ENCODE data around the gene RSPO3. TPM values are rescaled to one million over a fixed set of nuclear protein-coding genes. Genes with fewer than 3 reads are reported as not detected.

Gene RSPO3
- polyA plus RNA-seq, 2 of the 4 experiments (the other 2 are of a cell fraction) = 32.4 to 128 TPM

- no peak for ATAC-seq
- Histone ChIP-seq H3K4me3 (peak overlapping the region; percentile 90), H3K27ac (peak overlapping the region; percentile 98 to 100), H3K9me3 (no peaks in the 10 kb centered on the region), H3K4me2 (peak overlapping the region; percentile 94), H3K4me1 (peaks cover 51% of the 10 kb centered on the region)
- POLR2A ChIA-PET = interaction anchor here (1.1 to 1.2 kb wide), 2 partner anchors 12 to 14 kb away, joined by 3 read pairs; no protein-coding TSS in a partner anchor
- FAIRE-seq = no peak
- DNase-seq (ENCODE audit: low read depth in 1 of 2, low spot score in 1 of 2) = no peak
- CTCF ChIA-PET = interaction anchor here (0.5 to 0.8 kb wide), 3 partner anchors 11 to 1256 kb away, joined by 3 to 4 read pairs (median 4); no protein-coding TSS in a partner anchor
- 17% methylated on average over 3 of the region's 3 CpGs for WGBS (ENCODE audit: missing lambda C conversion rate)
- TF ChIP-seq BHLHE40 (IDR thresholded peaks at IDR 0.05; ENCODE audit: low read depth, low read length) (no peak), JUN (IDR thresholded peaks at IDR 0.05) (0 out of 5 replicates have a peak, but pooled peaks of 1 of the 2 experiments have one; percentile 18), CHD2 (IDR thresholded peaks at IDR 0.05; ENCODE audit: low read length, partially characterized antibody) (no peak)
Observed at GRCh38 chr6:127115746-127116145, 2.7 kb upstream of the RSPO3 start.

DNA sequence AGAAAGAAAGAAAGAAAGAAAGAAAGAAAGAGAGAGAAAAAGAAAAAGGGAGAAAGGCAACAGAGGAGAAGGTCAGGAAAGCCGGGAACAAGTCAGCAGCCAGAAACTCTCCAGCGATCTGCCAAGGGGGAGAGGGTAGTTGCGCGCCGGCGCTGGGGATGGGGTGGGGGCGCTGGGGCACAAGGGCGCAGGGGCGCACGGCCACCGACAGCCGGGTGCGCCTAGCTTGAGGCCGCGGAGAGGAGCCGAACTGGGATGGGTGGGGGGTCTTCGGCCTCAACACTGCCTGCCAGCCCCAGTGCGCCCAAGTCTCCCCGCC, 533 bp upstream of the RSPO3 start:
- ChIA-PET CTCF (interaction anchor here (0.7 to 2.1 kb wide), 2 partner anchors 8 to 14 kb away, joined by 3 to 13 read pairs; no protein-coding TSS in a partner anchor), POLR2A (interaction anchor here (0.6 to 1.4 kb wide), 5 partner anchors 15 to 1337 kb away, joined by 3 to 7 read pairs (median 4); partner anchors contain the start of genes RNF146 and TRMT11)
- peaks cover 39% of the 10 kb centered on the region for H3K4me1 ChIP-seq
- TF ChIP-seq REST (IDR thresholded peaks at IDR 0.05) (no peak), CHD4 (IDR thresholded peaks at IDR 0.05; ENCODE audit: borderline replicate concordance) (no peak), SMC3 (IDR thresholded peaks at IDR 0.05) (no peak), FOSB (CRISPR knock-in tag; IDR thresholded peaks at IDR 0.05) (no peak), POLR2A (IDR thresholded peaks at IDR 0.05; ENCODE audit: low read length) (peak; percentile 13; the same call in 1 of the 2 replicates), SREBF2 (IDR thresholded peaks at IDR 0.05) (no peak), JUN (IDR thresholded peaks at IDR 0.05) (0 out of 5 replicates have a peak, but pooled peaks of 1 of the 2 experiments have one; percentile 2), TFCP2L1 (CRISPR knock-in tag; IDR thresholded peaks at IDR 0.05) (no peak), HEYL (CRISPR knock-in tag; IDR thresholded peaks at IDR 0.05) (no peak), MAFK (IDR thresholded peaks at IDR 0.05; ENCODE audit: partially characterized antibody) (no peak)
- DNase-seq (ENCODE audit: low read depth in 1 of 2, low spot score in 1 of 2) (peak in 1 of 2 experiments; percentile 12), FAIRE-seq (no peak), ATAC-seq (peak; percentile 17 to 36)
- H3K9me3 ChIP-seq = no peaks in the 10 kb centered on the region
- WGBS (ENCODE audit: missing lambda C conversion rate) = 0% methylated on average over 2 of the region's 19 CpGs
- peak overlapping the region; percentile 90 for H3K4me3 ChIP-seq
- H3K4me2 ChIP-seq = peak overlapping the region; percentile 94
- H3K27ac ChIP-seq = peak overlapping the region; percentile 98 to 100

DNA sequence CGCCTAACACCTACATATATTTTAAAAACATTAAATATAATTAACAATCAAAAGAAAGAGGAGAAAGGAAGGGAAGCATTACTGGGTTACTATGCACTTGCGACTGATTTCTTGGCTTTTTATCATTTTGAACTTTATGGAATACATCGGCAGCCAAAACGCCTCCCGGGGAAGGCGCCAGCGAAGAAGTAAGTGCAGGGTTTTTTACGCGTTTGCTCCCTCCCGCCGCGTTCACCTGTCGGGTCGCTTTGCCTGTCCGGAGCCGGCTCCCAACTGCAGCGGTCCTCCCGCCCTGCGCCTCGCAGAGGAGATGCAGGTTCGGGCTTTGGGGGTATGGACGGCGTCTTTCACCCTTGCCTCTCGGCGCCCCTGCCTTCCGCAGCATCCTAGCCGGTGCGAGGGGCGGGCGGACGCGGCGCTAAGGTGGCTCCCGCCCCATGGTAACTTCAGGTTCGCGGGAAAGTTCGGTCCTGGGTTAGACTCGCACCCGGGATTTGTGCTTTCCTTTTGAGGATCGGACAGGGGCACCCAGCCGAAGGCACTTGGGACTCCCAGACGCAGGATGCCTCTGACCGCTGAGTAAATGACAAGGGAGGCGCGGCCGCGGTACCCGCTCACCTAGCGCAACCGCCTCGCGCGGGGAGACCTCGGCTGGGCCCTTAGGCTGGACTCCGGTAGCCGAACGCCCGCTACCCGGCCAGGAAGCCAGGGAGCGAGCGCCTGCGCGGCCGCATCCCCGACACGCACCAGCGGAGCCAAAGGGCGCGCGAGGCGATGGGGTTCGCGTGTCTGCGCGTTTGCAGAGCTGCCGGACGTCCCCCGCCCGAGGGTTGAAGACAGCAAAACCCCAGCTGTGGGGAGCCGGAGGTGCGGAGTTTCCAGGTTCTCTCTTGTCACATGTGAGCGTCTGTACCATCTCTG, 891 bp downstream of the RSPO3 start:
- ChIA-PET POLR2A (interaction anchor here (1.5 kb wide), 1 partner anchor 17 kb away, joined by 3 read pairs; no protein-coding TSS in a partner anchor), CTCF (interaction anchor here (1.5 to 2.6 kb wide), 4 partner anchors 11 to 21 kb away, joined by 3 to 13 read pairs (median 10); no protein-coding TSS in a partner anchor)
- ATAC-seq (peak; percentile 1 to 2; a peak in 3 of 6 replicates), DNase-seq (ENCODE audit: low read depth in 1 of 2, low spot score in 1 of 2) (peak in 1 of 2 experiments; percentile 5), FAIRE-seq (no peak)
- Histone ChIP-seq H3K27ac (peak overlapping the region; percentile 98 to 100), H3K9me3 (no peaks in the 10 kb centered on the region), H3K4me2 (peak overlapping the region; percentile 92), H3K4me3 (peak overlapping the region; percentile 90), H3K4me1 (peaks cover 33% of the 10 kb centered on the region)
- WGBS (ENCODE audit: missing lambda C conversion rate) = 1% methylated on average over 35 of the region's 82 CpGs
- TF ChIP-seq POLR2A (IDR thresholded peaks at IDR 0.05; ENCODE audit: low read length) (peak; percentile 28; the same call in 1 of the 2 replicates), GATA3 (IDR thresholded peaks at IDR 0.05; ENCODE audit: borderline replicate concordance) (0 out of 2 replicates have a peak, but pooled peaks have one; percentile 14), FOSL2 (IDR thresholded peaks at IDR 0.05) (no peak), FOSL2 (CRISPR knock-in tag; IDR thresholded peaks at IDR 0.05) (no peak)
